K562 (cell line): ENCODE measurements around the gene PA2G4. TPM values are rescaled to one million over a fixed set of nuclear protein-coding genes. Genes with fewer than 3 reads are reported as not detected.

Source experiments
- DMBX1 ChIP-seq: fragments of 250-450 bp; sonication (Bioruptor Pico); IDR thresholded peaks from 2 replicates; pipeline ENCODE4 v1.8.0; 2022; ENCODE audit warnings: inconsistent platforms, mild to moderate bottlenecking, moderate library complexity, borderline replicate concordance
- EHMT2 ChIP-seq: fragments of 450-650 bp; IDR thresholded peaks from 2 replicates; pipeline ENCODE4 v1.6.1; 2018; ENCODE audit warnings: antibody characterized with exemption
- FOXM1 ChIP-seq, 2 experiments: fragments of 450-650 bp in 1 of 2; sonication (generic) in 1 of 2; formaldehyde crosslinking in 1 of 2; IDR thresholded peaks; 2 replicates each; pipeline versions ENCODE4 v1.6.1 to v1.9.0; 2017 to 2022; ENCODE audit warnings: low read depth in 2 of 2, mild to moderate bottlenecking in 2 of 2, missing genetic modification reagents in 1 of 2, moderate library complexity in 1 of 2
- HNRNPLL ChIP-seq: fragments of 200-400 bp; formaldehyde crosslinking; IDR thresholded peaks from 2 replicates; pipeline ENCODE4 v1.6.1; 2017; ENCODE audit warnings: low read length, low read depth, mild to moderate bottlenecking; ENCODE audit not compliant: poor library complexity, severe bottlenecking
- HOMEZ ChIP-seq: fragments of 250-450 bp; sonication (Bioruptor Pico); IDR thresholded peaks from 2 replicates; pipeline ENCODE4 v1.4.0; 2020; ENCODE audit warnings: mild to moderate bottlenecking, moderate library complexity
- KAT7 ChIP-seq: sonication (generic); formaldehyde crosslinking; IDR thresholded peaks from 2 replicates; pipeline ENCODE4 v1.8.0; 2022; ENCODE audit warnings: missing genetic modification reagents, mild to moderate bottlenecking, borderline replicate concordance
- MCM2 ChIP-seq: fragments of 450-650 bp; IDR thresholded peaks from 2 replicates; pipeline ENCODE4 v1.6.1; 2017; ENCODE audit warnings: low read depth, mild to moderate bottlenecking
- MEF2A ChIP-seq: IDR thresholded peaks from 2 replicates; pipeline ENCODE4 v1.6.1; 2011; ENCODE audit warnings: low read depth, mild to moderate bottlenecking, low read length, moderate library complexity; ENCODE audit not compliant: control insufficient read depth
- POLR2H ChIP-seq: IDR thresholded peaks from 2 replicates; pipeline ENCODE4 v1.6.1; 2016; ENCODE audit warnings: missing genetic modification characterization, low read depth, mild to moderate bottlenecking, control low read depth, missing compliant biosample characterization, moderate library complexity
- PTBP1 ChIP-seq: fragments of 200-400 bp; formaldehyde crosslinking; IDR thresholded peaks from 2 replicates; pipeline ENCODE4 v1.6.1; 2017; ENCODE audit warnings: low read depth, low read length
- SMAD1 ChIP-seq: fragments of 150-350 bp; IDR thresholded peaks from 2 replicates; pipeline ENCODE4 v1.6.1; 2014; ENCODE audit warnings: low read length, low read depth; ENCODE audit not compliant: partially characterized antibody
- SMC3 ChIP-seq: conservative IDR thresholded peaks from 2 replicates; pipeline ENCODE4 v1.6.1; 2011; ENCODE audit warnings: low read depth, low read length, improper control_type of control experiment; ENCODE audit not compliant: insufficient read depth
- TAF1 ChIP-seq: IDR thresholded peaks from 2 replicates; pipeline ENCODE4 v1.6.1; 2011; ENCODE audit warnings: mild to moderate bottlenecking, low read length, moderate library complexity; ENCODE audit not compliant: insufficient read depth, control insufficient read depth, severe bottlenecking; ENCODE audit errors: extremely low read depth
- ZNF184 ChIP-seq: sonication (generic); formaldehyde crosslinking; IDR thresholded peaks from 2 replicates; pipeline ENCODE4 v1.5.0; 2020; ENCODE audit warnings: missing genetic modification reagents
- ZNF644 ChIP-seq: fragments of 200-800 bp; sonication (Bioruptor generic); IDR thresholded peaks from 2 replicates; pipeline ENCODE4 v1.6.1; 2016; ENCODE audit warnings: low read depth, missing genetic modification characterization, missing compliant biosample characterization
- ZNF668 ChIP-seq: fragments of 250-450 bp; sonication (Bioruptor Pico); IDR thresholded peaks from 2 replicates; pipeline ENCODE4 v1.8.0; 2022; ENCODE audit warnings: mild to moderate bottlenecking, inconsistent platforms
- polyA plus RNA-seq, 8 experiments: library from polyadenylated mRNA; depleted of rRNA in 4 of 8; stranded (reverse) in 5 of 8; unstranded in 3 of 8; fragments of >200 nt; fragmentation: Nextera tagmentation in 2 of 8; fragmentation: Illumina TruSeq in 1 of 8; extraction: Ambion mirVana in 2 of 8; extraction: Trizol in 1 of 8; gene quantifications; 2 replicates each; pipeline versions ENCODE4 v1.2.1 to v1.2.3, GENCODE V29; 2011 to 2014; ENCODE audit warnings: inconsistent platforms in 1 of 8, missing spikeins in 1 of 8
- total RNA-seq, 7 experiments: library from RNA; depleted of rRNA in 6 of 7; stranded (reverse); fragments of >200 nt in 6 of 7; fragmentation: Illumina TruSeq in 2 of 7; extraction: Trizol in 2 of 7; gene quantifications; 2 replicates each; pipeline versions ENCODE4 v1.2.1 to v1.2.3, GENCODE V29; 2011 to 2021; ENCODE audit warnings: low replicate concordance in 1 of 7
- TF ChIP-seq, protein P1 (sequence below), 2 experiments: fragments of 450-650 bp in 1 of 2; sonication (generic) in 1 of 2; formaldehyde crosslinking in 1 of 2; IDR thresholded peaks in 1 of 2; conservative IDR thresholded peaks in 1 of 2; 2 replicates each; pipeline versions ENCODE4 v1.6.1 to v1.8.1; 2016 to 2023; ENCODE audit warnings: mild to moderate bottlenecking in 2 of 2, moderate library complexity in 2 of 2, inconsistent platforms in 1 of 2, missing genetic modification reagents in 1 of 2
- TF ChIP-seq, protein P2 (sequence below), 2 experiments: fragments of 450-650 bp; IDR thresholded peaks; 2 replicates each; pipeline ENCODE4 v1.6.1; 2016
- TF ChIP-seq, protein P3 (sequence below): fragments of 250-450 bp; sonication (Bioruptor Pico); IDR thresholded peaks from 2 replicates; pipeline ENCODE4 v1.8.0; 2021; ENCODE audit warnings: mild to moderate bottlenecking, moderate library complexity
- TF ChIP-seq, protein P4 (sequence below): sonication (generic); formaldehyde crosslinking; IDR thresholded peaks from 2 replicates; pipeline ENCODE4 v1.8.1; 2023; ENCODE audit warnings: mild to moderate bottlenecking, missing genetic modification reagents

The PA2G4 gene
- total and polyA plus RNA-seq, 9 of the 15 experiments (the other 6 are each of a cell fraction or from before 2014, with no cell fraction given) = 230 to 925 (median 638) TPM

- TF ChIP-seq, protein P1, sequence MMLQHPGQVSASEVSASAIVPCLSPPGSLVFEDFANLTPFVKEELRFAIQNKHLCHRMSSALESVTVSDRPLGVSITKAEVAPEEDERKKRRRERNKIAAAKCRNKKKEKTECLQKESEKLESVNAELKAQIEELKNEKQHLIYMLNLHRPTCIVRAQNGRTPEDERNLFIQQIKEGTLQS (IDR thresholded peaks at IDR 0.05) = no peak
- TF ChIP-seq, protein P1 (CRISPR knock-in tag; conservative IDR thresholded peaks at IDR 0.05) = no peak
- TF ChIP-seq ZNF668 (no peak), HOMEZ (no peak), MEF2A (no peak), ZNF644 (tag) (no peak; the same call in 1 of the 2 replicates), POLR2H (tag) (peak; percentile 70), DMBX1 (CRISPR knock-in tag) (no peak), ZNF184 (no peak), EHMT2 (no peak), MCM2 (no peak), TAF1 (no peak), SMC3 (no peak), KAT7 (CRISPR knock-in tag) (no peak), PTBP1 (no peak), SMAD1 (peak; percentile 30), FOXM1 (IDR thresholded peaks at IDR 0.05; ENCODE audit: low read depth) (no peak), FOXM1 (CRISPR knock-in tag; IDR thresholded peaks at IDR 0.05; ENCODE audit: low read depth) (no peak), HNRNPLL (no peak)
- TF ChIP-seq, protein P2, sequence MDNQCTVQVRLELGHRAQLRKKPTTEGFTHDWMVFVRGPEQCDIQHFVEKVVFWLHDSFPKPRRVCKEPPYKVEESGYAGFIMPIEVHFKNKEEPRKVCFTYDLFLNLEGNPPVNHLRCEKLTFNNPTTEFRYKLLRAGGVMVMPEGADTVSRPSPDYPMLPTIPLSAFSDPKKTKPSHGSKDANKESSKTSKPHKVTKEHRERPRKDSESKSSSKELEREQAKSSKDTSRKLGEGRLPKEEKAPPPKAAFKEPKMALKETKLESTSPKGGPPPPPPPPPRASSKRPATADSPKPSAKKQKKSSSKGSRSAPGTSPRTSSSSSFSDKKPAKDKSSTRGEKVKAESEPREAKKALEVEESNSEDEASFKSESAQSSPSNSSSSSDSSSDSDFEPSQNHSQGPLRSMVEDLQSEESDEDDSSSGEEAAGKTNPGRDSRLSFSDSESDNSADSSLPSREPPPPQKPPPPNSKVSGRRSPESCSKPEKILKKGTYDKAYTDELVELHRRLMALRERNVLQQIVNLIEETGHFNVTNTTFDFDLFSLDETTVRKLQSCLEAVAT (IDR thresholded peaks at IDR 0.05) = peak; percentile 44 to 63; a peak in 2 of 4 replicates
- TF ChIP-seq, protein P3, sequence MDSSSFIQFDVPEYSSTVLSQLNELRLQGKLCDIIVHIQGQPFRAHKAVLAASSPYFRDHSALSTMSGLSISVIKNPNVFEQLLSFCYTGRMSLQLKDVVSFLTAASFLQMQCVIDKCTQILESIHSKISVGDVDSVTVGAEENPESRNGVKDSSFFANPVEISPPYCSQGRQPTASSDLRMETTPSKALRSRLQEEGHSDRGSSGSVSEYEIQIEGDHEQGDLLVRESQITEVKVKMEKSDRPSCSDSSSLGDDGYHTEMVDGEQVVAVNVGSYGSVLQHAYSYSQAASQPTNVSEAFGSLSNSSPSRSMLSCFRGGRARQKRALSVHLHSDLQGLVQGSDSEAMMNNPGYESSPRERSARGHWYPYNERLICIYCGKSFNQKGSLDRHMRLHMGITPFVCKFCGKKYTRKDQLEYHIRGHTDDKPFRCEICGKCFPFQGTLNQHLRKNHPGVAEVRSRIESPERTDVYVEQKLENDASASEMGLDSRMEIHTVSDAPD (CRISPR knock-in tag) = no peak
- TF ChIP-seq, protein P4, sequence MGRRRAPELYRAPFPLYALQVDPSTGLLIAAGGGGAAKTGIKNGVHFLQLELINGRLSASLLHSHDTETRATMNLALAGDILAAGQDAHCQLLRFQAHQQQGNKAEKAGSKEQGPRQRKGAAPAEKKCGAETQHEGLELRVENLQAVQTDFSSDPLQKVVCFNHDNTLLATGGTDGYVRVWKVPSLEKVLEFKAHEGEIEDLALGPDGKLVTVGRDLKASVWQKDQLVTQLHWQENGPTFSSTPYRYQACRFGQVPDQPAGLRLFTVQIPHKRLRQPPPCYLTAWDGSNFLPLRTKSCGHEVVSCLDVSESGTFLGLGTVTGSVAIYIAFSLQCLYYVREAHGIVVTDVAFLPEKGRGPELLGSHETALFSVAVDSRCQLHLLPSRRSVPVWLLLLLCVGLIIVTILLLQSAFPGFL (CRISPR knock-in tag) = no peak
These were observed 23.1 kb downstream of the PA2G4 start (continued) for GRCh38 chr12:56127485-56127887.
